ENCODE results near the gene HAGHL.
"Not testable (repeated sequence)": the region's sequence is repeated elsewhere in the genome, so short reads cannot be mapped to it uniquely, and the experiment has no call there.

The HAGHL gene

GRCh38 chr16:734981-735881 lies 8.3 kb downstream of the HAGHL start:
- no peak overlapping the region for H3K4me3 ChIP-seq (ENCODE audit: low read length in 2 of 2)
- H3K9ac ChIP-seq (ENCODE audit: low read depth in 1 of 2, low read length in 2 of 2): no peak overlapping the region
- H3K27ac ChIP-seq (ENCODE audit: low read depth in 2 of 2, low read length in 2 of 2): no peak overlapping the region
- H3K36me3 ChIP-seq (ENCODE audit: control insufficient read depth in 2 of 2, insufficient read depth in 2 of 2, low read length in 2 of 2): peaks cover 41 to 50% of the 10 kb centered on the region in 2 donors
- no peaks in the 10 kb centered on the region for H3K27me3 ChIP-seq (ENCODE audit: control insufficient read depth in 2 of 2, insufficient read depth in 2 of 2, low read length in 2 of 2)
- no peaks in the 10 kb centered on the region for H3K9me3 ChIP-seq (ENCODE audit: control insufficient read depth in 2 of 2, low read length in 2 of 2)
- peaks cover 6 to 7% of the 10 kb centered on the region in 2 donors for H3K4me1 ChIP-seq (ENCODE audit: control insufficient read depth in 2 of 2, insufficient read depth in 2 of 2, low read length in 2 of 2)

- Histone ChIP-seq H3K27me3 (ENCODE audit: control insufficient read depth in 2 of 2, insufficient read depth in 2 of 2, low read length in 2 of 2) (no peaks in the 10 kb centered on the region), H3K36me3 (ENCODE audit: control insufficient read depth in 2 of 2, insufficient read depth in 2 of 2, low read length in 2 of 2) (peaks cover 41 to 45% of the 10 kb centered on the region in 2 donors), H3K4me3 (ENCODE audit: low read length in 2 of 2) (no peak overlapping the region), H3K9ac (ENCODE audit: low read depth in 1 of 2, low read length in 2 of 2) (no peak overlapping the region), H3K9me3 (ENCODE audit: control insufficient read depth in 2 of 2, low read length in 2 of 2) (no peaks in the 10 kb centered on the region), H3K27ac (ENCODE audit: low read depth in 2 of 2, low read length in 2 of 2) (no peak overlapping the region), H3K4me1 (ENCODE audit: control insufficient read depth in 2 of 2, insufficient read depth in 2 of 2, low read length in 2 of 2) (peaks cover 6 to 8% of the 10 kb centered on the region in 2 donors)
Observed at GRCh38 chr16:735982-736453, 9.1 kb downstream of the HAGHL start.

GRCh38 chr16:736936-737481 lies 10.1 kb downstream of the HAGHL start:
- Histone ChIP-seq H3K9me3 (ENCODE audit: control insufficient read depth in 2 of 2, low read length in 2 of 2) (no peaks in the 10 kb centered on the region), H3K4me1 (ENCODE audit: control insufficient read depth in 2 of 2, insufficient read depth in 2 of 2, low read length in 2 of 2) (peaks cover 8 to 9% of the 10 kb centered on the region in 2 donors), H3K27ac (ENCODE audit: low read depth in 2 of 2, low read length in 2 of 2) (no peak overlapping the region), H3K9ac (ENCODE audit: low read depth in 1 of 2, low read length in 2 of 2) (no peak overlapping the region), H3K4me3 (ENCODE audit: low read length in 2 of 2) (no peak overlapping the region), H3K27me3 (ENCODE audit: control insufficient read depth in 2 of 2, insufficient read depth in 2 of 2, low read length in 2 of 2) (no peaks in the 10 kb centered on the region), H3K36me3 (ENCODE audit: control insufficient read depth in 2 of 2, insufficient read depth in 2 of 2, low read length in 2 of 2) (peaks cover 37 to 45% of the 10 kb centered on the region in 2 donors)

GRCh38 chr16:739560-740458 lies 12.9 kb downstream of the HAGHL start:
- peaks cover 8 to 9% of the 10 kb centered on the region in 2 donors for H3K4me1 ChIP-seq (ENCODE audit: control insufficient read depth in 2 of 2, insufficient read depth in 2 of 2, low read length in 2 of 2)
- H3K9ac ChIP-seq (ENCODE audit: low read depth in 1 of 2, low read length in 2 of 2): peak overlapping the region; percentile 76 to 89
- no peak overlapping the region for H3K27ac ChIP-seq (ENCODE audit: low read depth in 2 of 2, low read length in 2 of 2)
- no peaks in the 10 kb centered on the region for H3K9me3 ChIP-seq (ENCODE audit: control insufficient read depth in 2 of 2, low read length in 2 of 2)
- H3K36me3 ChIP-seq (ENCODE audit: control insufficient read depth in 2 of 2, insufficient read depth in 2 of 2, low read length in 2 of 2): peaks cover 16 to 25% of the 10 kb centered on the region in 2 donors
- peak overlapping the region; percentile 80 to 86 for H3K4me3 ChIP-seq (ENCODE audit: low read length in 2 of 2)
- no peaks in the 10 kb centered on the region for H3K27me3 ChIP-seq (ENCODE audit: control insufficient read depth in 2 of 2, insufficient read depth in 2 of 2, low read length in 2 of 2)

- Histone ChIP-seq H3K36me3 (ENCODE audit: control insufficient read depth in 2 of 2, insufficient read depth in 2 of 2, low read length in 2 of 2) (peaks cover 13 to 23% of the 10 kb centered on the region in 2 donors), H3K27ac (ENCODE audit: low read depth in 2 of 2, low read length in 2 of 2) (peak overlapping the region; percentile 82 to 88), H3K4me1 (ENCODE audit: control insufficient read depth in 2 of 2, insufficient read depth in 2 of 2, low read length in 2 of 2) (peaks cover 8 to 9% of the 10 kb centered on the region in 2 donors), H3K9ac (ENCODE audit: low read depth in 1 of 2, low read length in 2 of 2) (peak overlapping the region; percentile 76 to 89), H3K9me3 (ENCODE audit: control insufficient read depth in 2 of 2, low read length in 2 of 2) (no peaks in the 10 kb centered on the region), H3K4me3 (ENCODE audit: low read length in 2 of 2) (peak overlapping the region; percentile 80 to 86), H3K27me3 (ENCODE audit: control insufficient read depth in 2 of 2, insufficient read depth in 2 of 2, low read length in 2 of 2) (no peaks in the 10 kb centered on the region)
Observed at GRCh38 chr16:740459-740763, 13.5 kb downstream of the HAGHL start.

GRCh38 chr16:740764-741505 lies 14.0 kb downstream of the HAGHL start, which contains the start of gene CIAO3:
Gene CIAO3 (minus strand): TSS chr16:740997. CDS start chr16:740985, 12 bp downstream.
- Histone ChIP-seq H3K27ac (ENCODE audit: low read depth in 2 of 2, low read length in 2 of 2) (peak within 1 kb of the TSS; percentile 82 to 88), H3K4me1 (ENCODE audit: control insufficient read depth in 2 of 2, insufficient read depth in 2 of 2, low read length in 2 of 2) (peaks cover 8 to 9% of the 10 kb centered on the region in 2 donors), H3K9ac (ENCODE audit: low read depth in 1 of 2, low read length in 2 of 2) (peak within 1 kb of the TSS; percentile 76 to 89), H3K4me3 (ENCODE audit: low read length in 2 of 2) (peak within 1 kb of the TSS; percentile 80 to 86), H3K36me3 (ENCODE audit: control insufficient read depth in 2 of 2, insufficient read depth in 2 of 2, low read length in 2 of 2) (peaks cover 8 to 18% of the 10 kb centered on the region in 2 donors), H3K9me3 (ENCODE audit: control insufficient read depth in 2 of 2, low read length in 2 of 2) (no peaks in the 10 kb centered on the region), H3K27me3 (ENCODE audit: control insufficient read depth in 2 of 2, insufficient read depth in 2 of 2, low read length in 2 of 2) (no peaks in the 10 kb centered on the region)

GRCh38 chr16:741986-742629 lies 15.2 kb downstream of the HAGHL start:
- H3K36me3 ChIP-seq (ENCODE audit: control insufficient read depth in 2 of 2, insufficient read depth in 2 of 2, low read length in 2 of 2): peaks cover 5 to 8% of the 10 kb centered on the region in 2 donors
- H3K27ac ChIP-seq (ENCODE audit: low read depth in 2 of 2, low read length in 2 of 2): no peak overlapping the region
- H3K9ac ChIP-seq (ENCODE audit: low read depth in 1 of 2, low read length in 2 of 2): no peak overlapping the region
- H3K9me3 ChIP-seq (ENCODE audit: control insufficient read depth in 2 of 2, low read length in 2 of 2): no peaks in the 10 kb centered on the region
- no peak overlapping the region for H3K4me3 ChIP-seq (ENCODE audit: low read length in 2 of 2)
- peaks cover 8 to 9% of the 10 kb centered on the region in 2 donors for H3K4me1 ChIP-seq (ENCODE audit: control insufficient read depth in 2 of 2, insufficient read depth in 2 of 2, low read length in 2 of 2)
- H3K27me3 ChIP-seq (ENCODE audit: control insufficient read depth in 2 of 2, insufficient read depth in 2 of 2, low read length in 2 of 2): no peaks in the 10 kb centered on the region

GRCh38 chr16:742894-743293 lies 16.0 kb downstream of the HAGHL start:
- H3K4me1 ChIP-seq (ENCODE audit: control insufficient read depth in 2 of 2, insufficient read depth in 2 of 2, low read length in 2 of 2); H3K4me3 ChIP-seq (ENCODE audit: low read length in 2 of 2); H3K27ac ChIP-seq (ENCODE audit: low read depth in 2 of 2, low read length in 2 of 2); H3K9me3 ChIP-seq (ENCODE audit: control insufficient read depth in 2 of 2, low read length in 2 of 2); H3K9ac ChIP-seq (ENCODE audit: low read depth in 1 of 2, low read length in 2 of 2); H3K36me3 ChIP-seq (ENCODE audit: control insufficient read depth in 2 of 2, insufficient read depth in 2 of 2, low read length in 2 of 2); H3K27me3 ChIP-seq (ENCODE audit: control insufficient read depth in 2 of 2, insufficient read depth in 2 of 2, low read length in 2 of 2): not testable (repeated sequence)

Data from mucosa of rectum (tissue), 2 donors.